Measurements from ENCODE around the gene RPL29. TPM values are rescaled to one million over a fixed set of nuclear protein-coding genes. Genes with fewer than 3 reads are reported as not detected.

RPL29 gene
- total and polyA plus RNA-seq, 2 donors (not counting 3 experiments of a cell fraction or from before 2014, with no cell fraction given), result 1,236 to 2,177 TPM

DNA sequence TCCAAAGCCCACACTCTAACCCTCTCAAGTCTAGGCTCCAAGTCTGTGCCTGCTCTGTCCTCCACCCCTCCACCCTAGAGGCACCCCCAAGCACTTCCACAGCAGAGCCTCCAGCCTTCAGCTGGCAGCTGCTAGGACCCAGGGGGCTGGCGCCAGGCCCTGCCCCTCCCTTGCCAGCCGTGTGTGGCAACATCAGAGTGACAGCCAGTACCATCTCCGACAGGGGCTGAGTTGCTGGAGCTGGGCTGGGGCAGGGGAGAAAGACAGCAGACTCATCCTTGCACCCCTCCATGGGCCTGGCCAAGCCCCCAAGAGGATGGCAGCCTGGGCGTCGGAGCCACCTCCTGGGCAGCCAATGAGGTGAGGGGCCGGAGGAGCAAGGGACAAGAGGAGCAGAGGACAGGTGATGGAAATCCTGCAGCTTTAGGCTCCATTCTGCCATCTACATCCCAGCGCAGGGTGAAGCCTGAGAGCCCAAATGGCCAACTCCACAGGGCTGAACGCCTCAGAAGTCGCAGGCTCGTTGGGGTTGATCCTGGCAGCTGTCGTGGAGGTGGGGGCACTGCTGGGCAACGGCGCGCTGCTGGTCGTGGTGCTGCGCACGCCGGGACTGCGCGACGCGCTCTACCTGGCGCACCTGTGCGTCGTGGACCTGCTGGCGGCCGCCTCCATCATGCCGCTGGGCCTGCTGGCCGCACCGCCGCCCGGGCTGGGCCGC lies 40.4 kb downstream of the RPL29 start, which contains the start of gene GPR62:
Gene GPR62 (plus strand): TSS at position 207 of the 718 bp plus-strand sequence. CDS start 272 bp downstream, at position 479.
- FAIRE-seq (no peak), DNase-seq (ENCODE audit: low read depth, low spot score) (no peak)
- H3K9me1 ChIP-seq (replicated peaks; ENCODE audit: control insufficient read depth, extremely low read depth, insufficient read depth, low read length), result no peaks in the 10 kb centered on the region
- peaks cover 0 to 2% of the 10 kb centered on the region in 2 experiments for H3K36me3 ChIP-seq (ENCODE audit: control insufficient read depth in 2 of 2, extremely low read depth in 1 of 2, insufficient read depth in 2 of 2, low read length in 2 of 2)
- no peaks in the 10 kb centered on the region for H4K20me1 ChIP-seq (replicated peaks; ENCODE audit: control insufficient read depth, extremely low read depth, insufficient read depth, low read length)
- peak within 1 kb of the TSS; percentile 67 for H3K4me2 ChIP-seq (ENCODE audit: insufficient read depth, low read length)
- dilution Hi-C loops (cut with MboI; ENCODE audit: extremely low pct_ligation_motif_present, low sequenced_read_pairs), result no loop called here
- BruUV-seq (replicated peaks), result no TSS peak
- H3K4me1 ChIP-seq (ENCODE audit: control insufficient read depth, extremely low read depth, insufficient read depth, low read length), result no peaks in the 10 kb centered on the region
- no peak within 1 kb of the TSS for H3K9ac ChIP-seq (replicated peaks; ENCODE audit: extremely low read depth, insufficient read depth, low read length)
- peaks cover 7 to 13% of the 10 kb centered on the region in 2 experiments for H3K27me3 ChIP-seq (ENCODE audit: control insufficient read depth in 2 of 2, insufficient read depth in 2 of 2, low read length in 2 of 2)
- H3K4me3 ChIP-seq (replicated peaks in 1 of 3; ENCODE audit: insufficient read depth in 1 of 3, low read depth in 1 of 3, low read length in 3 of 3), result peak within 1 kb of the TSS in 2 of 3 experiments; percentile 5 to 10
- ChIA-PET POLR2A (no interaction called here), CTCF (no interaction called here)
- no peaks in the 10 kb centered on the region for H3K79me2 ChIP-seq (ENCODE audit: control insufficient read depth, insufficient read depth, low read length)
- intact Hi-C loops (cut with micrococcal nuclease), result no loop called here
- H2AFZ ChIP-seq (ENCODE audit: low read depth, low read length), result peak within 1 kb of the TSS; percentile 85
- H3K9me3 ChIP-seq (replicated peaks; ENCODE audit: control insufficient read depth, insufficient read depth, low read length), result no peaks in the 10 kb centered on the region
- H3K27ac ChIP-seq (ENCODE audit: insufficient read depth, low read depth, low read length), result no peak within 1 kb of the TSS
- TF ChIP-seq POLR2AphosphoS5 (IDR thresholded peaks at IDR 0.05; ENCODE audit: insufficient read depth, low read depth, low read length), result peak; percentile 12
- TF ChIP-seq POLR2A (IDR thresholded peaks at IDR 0.05; ENCODE audit: low read depth, low read length), result no peak
- no peak for TF ChIP-seq MYC (IDR thresholded peaks at IDR 0.05; ENCODE audit: low read depth, low read length)

DNA sequence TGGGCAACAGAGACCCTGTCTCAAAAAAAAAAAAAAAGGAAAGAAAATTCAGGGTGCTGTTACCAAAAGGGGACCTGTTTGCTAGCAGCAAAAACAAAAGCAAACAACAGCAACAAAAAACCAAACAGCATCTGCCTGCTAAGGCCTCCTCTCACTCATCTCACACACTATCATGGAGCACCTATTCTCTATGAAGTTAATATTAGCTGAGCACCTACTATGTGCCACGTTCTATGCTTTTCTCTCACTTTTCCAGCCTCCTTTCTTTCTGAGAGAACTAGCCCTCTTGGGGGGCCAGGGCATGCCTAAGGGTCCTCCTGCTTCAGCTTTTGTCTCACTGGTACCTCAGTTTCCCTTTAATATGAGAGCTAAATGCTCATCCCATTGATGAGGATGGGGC lies 41.0 kb downstream of the RPL29 start:
- no peaks in the 10 kb centered on the region for H3K79me2 ChIP-seq (ENCODE audit: control insufficient read depth, insufficient read depth, low read length)
- no peak overlapping the region for H3K27ac ChIP-seq (ENCODE audit: insufficient read depth, low read depth, low read length)
- intact Hi-C loops (cut with micrococcal nuclease) (no loop called here), dilution Hi-C loops (cut with MboI; ENCODE audit: extremely low pct_ligation_motif_present, low sequenced_read_pairs) (no loop called here)
- no peaks in the 10 kb centered on the region for H3K4me1 ChIP-seq (ENCODE audit: control insufficient read depth, extremely low read depth, insufficient read depth, low read length)
- H3K9me1 ChIP-seq (replicated peaks; ENCODE audit: control insufficient read depth, extremely low read depth, insufficient read depth, low read length), result no peaks in the 10 kb centered on the region
- ChIA-PET POLR2A (no interaction called here), CTCF (no interaction called here)
- FAIRE-seq, result no peak
- no peaks in the 10 kb centered on the region for H4K20me1 ChIP-seq (replicated peaks; ENCODE audit: control insufficient read depth, extremely low read depth, insufficient read depth, low read length)
- TF ChIP-seq JUN (IDR thresholded peaks at IDR 0.05; ENCODE audit: borderline replicate concordance, insufficient read depth, insufficient read length, low read depth) (no peak), POLR2A (IDR thresholded peaks at IDR 0.05; ENCODE audit: low read depth, low read length) (no peak), FOS (IDR thresholded peaks at IDR 0.05; ENCODE audit: borderline replicate concordance, insufficient read depth, low read length) (no peak), EZH2 (IDR thresholded peaks at IDR 0.05; ENCODE audit: borderline replicate concordance, low read depth, low read length, severe bottlenecking) (no peak), POLR2AphosphoS5 (IDR thresholded peaks at IDR 0.05; ENCODE audit: insufficient read depth, low read depth, low read length) (no peak), MYC (IDR thresholded peaks at IDR 0.05; ENCODE audit: low read depth, low read length) (no peak), GATA2 (IDR thresholded peaks at IDR 0.05; ENCODE audit: insufficient read depth, insufficient read length, low read depth, low read length) (no peak)
- TF ChIP-seq, protein P1, sequence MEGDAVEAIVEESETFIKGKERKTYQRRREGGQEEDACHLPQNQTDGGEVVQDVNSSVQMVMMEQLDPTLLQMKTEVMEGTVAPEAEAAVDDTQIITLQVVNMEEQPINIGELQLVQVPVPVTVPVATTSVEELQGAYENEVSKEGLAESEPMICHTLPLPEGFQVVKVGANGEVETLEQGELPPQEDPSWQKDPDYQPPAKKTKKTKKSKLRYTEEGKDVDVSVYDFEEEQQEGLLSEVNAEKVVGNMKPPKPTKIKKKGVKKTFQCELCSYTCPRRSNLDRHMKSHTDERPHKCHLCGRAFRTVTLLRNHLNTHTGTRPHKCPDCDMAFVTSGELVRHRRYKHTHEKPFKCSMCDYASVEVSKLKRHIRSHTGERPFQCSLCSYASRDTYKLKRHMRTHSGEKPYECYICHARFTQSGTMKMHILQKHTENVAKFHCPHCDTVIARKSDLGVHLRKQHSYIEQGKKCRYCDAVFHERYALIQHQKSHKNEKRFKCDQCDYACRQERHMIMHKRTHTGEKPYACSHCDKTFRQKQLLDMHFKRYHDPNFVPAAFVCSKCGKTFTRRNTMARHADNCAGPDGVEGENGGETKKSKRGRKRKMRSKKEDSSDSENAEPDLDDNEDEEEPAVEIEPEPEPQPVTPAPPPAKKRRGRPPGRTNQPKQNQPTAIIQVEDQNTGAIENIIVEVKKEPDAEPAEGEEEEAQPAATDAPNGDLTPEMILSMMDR (IDR thresholded peaks at IDR 0.05; ENCODE audit: extremely low read depth in 1 of 2, insufficient read depth in 1 of 2, low read depth in 1 of 2, low read length in 2 of 2), result no peak
- TF ChIP-seq, protein P2, sequence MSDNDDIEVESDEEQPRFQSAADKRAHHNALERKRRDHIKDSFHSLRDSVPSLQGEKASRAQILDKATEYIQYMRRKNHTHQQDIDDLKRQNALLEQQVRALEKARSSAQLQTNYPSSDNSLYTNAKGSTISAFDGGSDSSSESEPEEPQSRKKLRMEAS (IDR thresholded peaks at IDR 0.05; ENCODE audit: insufficient read depth, insufficient read length), result no peak
- no peak for DNase-seq (ENCODE audit: low read depth, low spot score)
- peaks cover 7 to 13% of the 10 kb centered on the region in 2 experiments for H3K27me3 ChIP-seq (ENCODE audit: control insufficient read depth in 2 of 2, insufficient read depth in 2 of 2, low read length in 2 of 2)
- no peak overlapping the region for H3K4me3 ChIP-seq (replicated peaks in 1 of 3; ENCODE audit: insufficient read depth in 1 of 3, low read depth in 1 of 3, low read length in 3 of 3)
- H3K4me2 ChIP-seq (ENCODE audit: insufficient read depth, low read length), result no peak overlapping the region
- H3K36me3 ChIP-seq (ENCODE audit: control insufficient read depth in 2 of 2, extremely low read depth in 1 of 2, insufficient read depth in 2 of 2, low read length in 2 of 2), result peaks cover 0 to 2% of the 10 kb centered on the region in 2 experiments
- H3K9ac ChIP-seq (replicated peaks; ENCODE audit: extremely low read depth, insufficient read depth, low read length), result no peak overlapping the region
- no TSS peak for BruUV-seq (replicated peaks)
- no peak overlapping the region for H2AFZ ChIP-seq (ENCODE audit: low read depth, low read length)
- no peaks in the 10 kb centered on the region for H3K9me3 ChIP-seq (replicated peaks; ENCODE audit: control insufficient read depth, insufficient read depth, low read length)

All from endothelial cell of umbilical vein (primary cell).